Panc1 (cell line): ENCODE results near the gene QKI. TPM values are rescaled to one million over a fixed set of nuclear protein-coding genes. Genes with fewer than 3 reads are reported as not detected.

Source experiments
- ATAC-seq: fragments of 200-7000 bp; cut with Tn5 transposase; 2 replicates; pipeline ENCODE4 v1.9.1; 2020; ENCODE audit warnings: mild to moderate bottlenecking, moderate library complexity
- BruUV-seq: library from RNA; stranded (reverse); fragments of 400-500 nt; replicated peaks from 2 replicates; lab custom pipeline; 2021; lab: Mats Ljungman, UMichigan
- CTCF ChIA-PET: fragments of 300-600 bp; sonication (Branson Sonifier 250); formaldehyde crosslinking; loops from one replicate; lab custom pipeline; 2022; ENCODE audit warnings: antibody characterized with exemption; lab: Charles Lee
- POLR2A ChIA-PET: fragments of 300-600 bp; sonication (Branson Sonifier 250); formaldehyde crosslinking; loops from one replicate; lab custom pipeline; 2022; ENCODE audit warnings: antibody characterized with exemption; lab: Charles Lee
- DNase-seq: peaks from one replicate; pipeline ENCODE4 v3.0.0-alpha.2; 2010; ENCODE audit warnings: low read depth, low spot score
- H3K27ac ChIP-seq: 2 replicates; pipeline ENCODE4 v1.5.1; 2011; ENCODE audit warnings: mild to moderate bottlenecking, low read length, inconsistent platforms
- H3K27me3 ChIP-seq: fragments of 200-500 bp; sonication (Bioruptor generic); 2 replicates; pipeline ENCODE4 v1.6.0; 2014; ENCODE audit warnings: low read length, inconsistent platforms; ENCODE audit not compliant: control insufficient read depth, insufficient read depth
- H3K36me3 ChIP-seq: fragments of 200-500 bp; sonication (Bioruptor generic); 2 replicates; pipeline ENCODE4 v1.5.1; 2014; ENCODE audit warnings: inconsistent platforms, mild to moderate bottlenecking, low read length, moderate library complexity; ENCODE audit not compliant: control insufficient read depth, insufficient read depth
- H3K4me1 ChIP-seq: 2 replicates; pipeline ENCODE4 v1.5.1; 2011; ENCODE audit warnings: inconsistent platforms, mild to moderate bottlenecking, low read length, moderate library complexity; ENCODE audit not compliant: control insufficient read depth, insufficient read depth
- H3K4me3 ChIP-seq, 2 experiments: 2 replicates each; pipeline ENCODE4 v1.5.1; 2011 to 2012; ENCODE audit warnings: low read depth in 2 of 2, low read length in 2 of 2, mild to moderate bottlenecking in 2 of 2, inconsistent platforms in 1 of 2, moderate library complexity in 1 of 2
- H3K9me3 ChIP-seq: fragments of 200-500 bp; sonication (Bioruptor generic); 2 replicates; pipeline ENCODE4 v1.5.1; 2014; ENCODE audit warnings: low read depth, mild to moderate bottlenecking, inconsistent platforms, low read length, moderate library complexity; ENCODE audit not compliant: control insufficient read depth, insufficient read depth
- CTCF ChIP-seq: fragments of 450-650 bp; IDR thresholded peaks from 2 replicates; pipeline ENCODE4 v1.5.1; 2017; ENCODE audit warnings: mild to moderate bottlenecking
- POLR2AphosphoS5 ChIP-seq: IDR thresholded peaks from 2 replicates; pipeline ENCODE4 v1.6.1; 2012; ENCODE audit warnings: mild to moderate bottlenecking, low read depth, low read length, moderate library complexity
- REST ChIP-seq, 2 experiments: IDR thresholded peaks; 2 replicates each; pipeline ENCODE4 v1.6.1; 2011 to 2012; ENCODE audit warnings: low read depth in 2 of 2, control low read depth in 1 of 2, low read length in 1 of 2, mild to moderate bottlenecking in 1 of 2, moderate library complexity in 1 of 2; ENCODE audit not compliant: insufficient read depth in 1 of 2
- SIN3A ChIP-seq: IDR thresholded peaks from 2 replicates; pipeline ENCODE4 v1.6.1; 2012; ENCODE audit warnings: low read depth, mild to moderate bottlenecking, low read length, moderate library complexity, borderline replicate concordance; ENCODE audit not compliant: insufficient read depth
- TCF7L2 ChIP-seq: IDR thresholded peaks from 2 replicates; pipeline ENCODE4 v1.6.1; 2011; ENCODE audit warnings: mild to moderate bottlenecking, low read depth, low read length, inconsistent platforms
- in situ Hi-C: cut with HindIII; loops from 2 replicates; pipeline ENCODE4 v1.10.0; 2016; ENCODE audit warnings: low sequenced_read_pairs, low pct_unique_long_range_greater_than_20kb
- intact Hi-C: fragments of 100-400 bp; cut with micrococcal nuclease; formaldehyde crosslinking; loops from one replicate; pipeline ENCODE4 v1.10.0; 2022; ENCODE audit not compliant: unreplicated experiment
- total RNA-seq: library from RNA; stranded (reverse); gene quantifications from one replicate; pipeline ENCODE4 v1.2.1, GENCODE V29; 2021; ENCODE audit not compliant: unreplicated experiment

Gene QKI
- total RNA-seq, 1 experiment from 2014 or later: 176 TPM

GRCh38 chr6:163367497-163368183, 46.9 kb upstream of the QKI start:
- Histone ChIP-seq H3K4me3 (no peak overlapping the region), H3K27ac (no peak overlapping the region), H3K4me1 (no peaks in the 10 kb centered on the region), H3K36me3 (no peaks in the 10 kb centered on the region), H3K27me3 (no peaks in the 10 kb centered on the region), H3K9me3 (no peaks in the 10 kb centered on the region)
- intact Hi-C loops: no loop called here
- in situ Hi-C loops: no loop called here
- no peak for TF ChIP-seq TCF7L2
- TF ChIP-seq SIN3A: no peak
- no peak for TF ChIP-seq POLR2AphosphoS5
- no peak for TF ChIP-seq REST (IDR thresholded peaks at IDR 0.05; ENCODE audit: insufficient read depth in 1 of 2, low read depth in 2 of 2, low read length in 1 of 2)
- TF ChIP-seq CTCF: no peak
- CTCF ChIA-PET: no interaction called here
- DNase-seq (no peak), ATAC-seq (no peak)
- POLR2A ChIA-PET: interaction anchor here (0.6 kb wide), 1 partner anchor 262 kb away, joined by 3 read pairs; no protein-coding TSS in a partner anchor
- no TSS peak for BruUV-seq

GRCh38 chr6:163369141-163369540, 45.4 kb upstream of the QKI start:
- POLR2A ChIA-PET: no interaction called here
- no peak overlapping the region for H3K27ac ChIP-seq
- H3K4me3 ChIP-seq: no peak overlapping the region
- TF ChIP-seq TCF7L2 (no peak), CTCF (no peak), SIN3A (no peak), POLR2AphosphoS5 (no peak), REST (IDR thresholded peaks at IDR 0.05; ENCODE audit: insufficient read depth in 1 of 2, low read depth in 2 of 2, low read length in 1 of 2) (no peak)
- no peaks in the 10 kb centered on the region for H3K36me3 ChIP-seq
- BruUV-seq: no TSS peak
- ATAC-seq (no peak), DNase-seq (no peak)
- intact Hi-C loops (no loop called here), in situ Hi-C loops (no loop called here)
- no peaks in the 10 kb centered on the region for H3K4me1 ChIP-seq
- H3K9me3 ChIP-seq: no peaks in the 10 kb centered on the region
- CTCF ChIA-PET: no interaction called here
- no peaks in the 10 kb centered on the region for H3K27me3 ChIP-seq
